Psoas muscle (tissue), 8 donors: ENCODE data around the gene VPS37C. TPM values are rescaled to one million over a fixed set of nuclear protein-coding genes. Genes with fewer than 3 reads are reported as not detected.

Source experiments
- ATAC-seq, 4 donors: fragments of 200-7000 bp; cut with Tn5 transposase; one replicate each; pipeline ENCODE4 v1.9.1; 2020; ENCODE audit warnings: moderate library complexity in 3 of 4, mild to moderate bottlenecking in 2 of 4
- DNase-seq, 2 donors: peaks; one replicate each; pipeline ENCODE4 v3.0.0-alpha.2; 2020
- H3K27ac ChIP-seq: fragments of 200-600 bp; one replicate; pipeline ENCODE4 v1.8.0; 2022
- H3K27me3 ChIP-seq, 3 donors: fragments of 200-600 bp in 1 of 3; one replicate each; pipeline versions ENCODE4 v1.6.1 to v1.8.0; 2013 to 2022; ENCODE audit warnings: low read length in 2 of 3, mild to moderate bottlenecking in 2 of 3, moderate library complexity in 1 of 3; ENCODE audit not compliant: insufficient read depth in 3 of 3
- H3K36me3 ChIP-seq, 2 donors: fragments of 200-600 bp in 1 of 2; one replicate each; pipeline versions ENCODE4 v1.6.1 to v1.8.0; 2013 to 2022; ENCODE audit warnings: low read depth in 1 of 2, mild to moderate bottlenecking in 1 of 2, moderate library complexity in 1 of 2; ENCODE audit not compliant: insufficient read depth in 1 of 2
- H3K4me1 ChIP-seq: fragments of 200-600 bp; one replicate; pipeline ENCODE4 v1.8.0; 2022
- H3K4me3 ChIP-seq: fragments of 200-600 bp; one replicate; pipeline ENCODE4 v1.8.0; 2022; ENCODE audit warnings: mild to moderate bottlenecking
- H3K9me3 ChIP-seq: fragments of 200-600 bp; one replicate; pipeline ENCODE4 v1.8.0; 2022
- WGBS, 3 donors: extraction: QIAGEN DNeasy Blood & Tissue Kit; methylation state at CpG; one replicate each; pipeline versions ENCODE4 v1.1.6 to v1.1.7; 2013; 5-methylcytosine and 5-hydroxymethylcytosine counted together
- intact Hi-C, 2 donors: fragments of 100-400 bp; cut with DNase I; formaldehyde crosslinking; loops; one replicate each; pipeline versions ENCODE4 v1.11.0 to v1.14.2; 2022
- polyA plus RNA-seq, 3 donors: library from polyadenylated mRNA; stranded (reverse); fragments of 200-250 nt; gene quantifications; one replicate each; pipeline ENCODE4 v1.2.3, GENCODE V29; 2013
- total RNA-seq, 4 donors: library from RNA; stranded (reverse); fragmentation: NEBNext Ultra II Directional in 2 of 4; extraction: Animal tissue kit (Norgen Biotek cat#: 25700) in 2 of 4; gene quantifications; one replicate each; pipeline versions ENCODE4 v1.2.1 to v1.2.4, GENCODE V29; 2021 to 2023
- TF ChIP-seq, protein P1 (sequence below): fragments of 200-600 bp; IDR thresholded peaks from one replicate; pipeline ENCODE4 v1.8.0; 2022; ENCODE audit warnings: antibody characterized with exemption
- donor health status: healthy with polysubstance abuse.
- donor health status: DM: no; HTN: no; CAD: no; lungs with moderate emphysema.
- donor health status: Bipolar disorder and iron deficiency.
- donor health status: healthy.
- donor health status: DM: yes; HTN: yes; CAD: no.
- donor health status: DM: no; HTN: no; CAD: no.
- donor health status: DM: no; HTN: no; CAD: no.
- donor health status: DM: yes; HTN: yes; CAD: no.

The VPS37C gene
- total and polyA plus RNA-seq, 7 donors: 16.9 to 39.8 (median 25.6) TPM

DNA sequence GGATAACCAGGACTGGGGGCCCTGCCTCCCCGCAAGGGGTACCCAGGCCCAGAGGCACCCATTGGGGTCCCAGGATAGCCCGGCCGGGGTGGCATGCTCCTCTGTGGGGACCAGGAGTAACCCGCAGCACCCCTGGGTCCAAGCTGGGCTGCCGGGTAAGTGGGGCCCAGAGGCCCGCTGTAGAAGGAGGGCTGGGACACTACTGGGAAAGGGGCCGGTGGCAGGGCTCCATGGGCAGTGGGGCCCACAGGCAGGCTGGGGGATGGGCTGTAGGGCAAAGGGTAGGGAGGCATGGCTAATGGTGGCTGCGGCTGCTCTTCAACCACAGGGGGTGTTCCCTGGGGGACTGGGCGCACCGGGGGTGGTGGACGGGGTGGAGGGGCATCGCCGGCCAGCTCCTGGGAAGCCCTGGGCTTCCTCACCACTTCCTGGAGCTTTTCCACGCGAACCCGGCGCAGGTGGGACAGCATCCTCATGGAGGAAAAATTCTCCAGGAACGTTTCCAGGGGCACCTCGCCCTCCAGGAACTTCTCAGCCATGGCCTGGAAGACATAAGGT lies 29.1 kb downstream of the VPS37C start:
- Histone ChIP-seq H3K4me1 (peaks cover 8% of the 10 kb centered on the region), H3K27ac (no peak overlapping the region), H3K9me3 (no peaks in the 10 kb centered on the region), H3K36me3 (peaks cover 0 to 29% of the 10 kb centered on the region in 2 donors), H3K27me3 (no peaks in the 10 kb centered on the region), H3K4me3 (no peak overlapping the region)
- WGBS, 3 donors: 91 to 92% (median 92%) methylated on average over 18 to 19 of the region's 19 CpGs
- TF ChIP-seq, protein P1, sequence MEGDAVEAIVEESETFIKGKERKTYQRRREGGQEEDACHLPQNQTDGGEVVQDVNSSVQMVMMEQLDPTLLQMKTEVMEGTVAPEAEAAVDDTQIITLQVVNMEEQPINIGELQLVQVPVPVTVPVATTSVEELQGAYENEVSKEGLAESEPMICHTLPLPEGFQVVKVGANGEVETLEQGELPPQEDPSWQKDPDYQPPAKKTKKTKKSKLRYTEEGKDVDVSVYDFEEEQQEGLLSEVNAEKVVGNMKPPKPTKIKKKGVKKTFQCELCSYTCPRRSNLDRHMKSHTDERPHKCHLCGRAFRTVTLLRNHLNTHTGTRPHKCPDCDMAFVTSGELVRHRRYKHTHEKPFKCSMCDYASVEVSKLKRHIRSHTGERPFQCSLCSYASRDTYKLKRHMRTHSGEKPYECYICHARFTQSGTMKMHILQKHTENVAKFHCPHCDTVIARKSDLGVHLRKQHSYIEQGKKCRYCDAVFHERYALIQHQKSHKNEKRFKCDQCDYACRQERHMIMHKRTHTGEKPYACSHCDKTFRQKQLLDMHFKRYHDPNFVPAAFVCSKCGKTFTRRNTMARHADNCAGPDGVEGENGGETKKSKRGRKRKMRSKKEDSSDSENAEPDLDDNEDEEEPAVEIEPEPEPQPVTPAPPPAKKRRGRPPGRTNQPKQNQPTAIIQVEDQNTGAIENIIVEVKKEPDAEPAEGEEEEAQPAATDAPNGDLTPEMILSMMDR: no peak
- DNase-seq (no peak), ATAC-seq (no peak)
- intact Hi-C loops: loop anchor here (5.0 to 10.0 kb wide), 2 partner anchors 215 to 297 kb away; no protein-coding TSS in a partner anchor

DNA sequence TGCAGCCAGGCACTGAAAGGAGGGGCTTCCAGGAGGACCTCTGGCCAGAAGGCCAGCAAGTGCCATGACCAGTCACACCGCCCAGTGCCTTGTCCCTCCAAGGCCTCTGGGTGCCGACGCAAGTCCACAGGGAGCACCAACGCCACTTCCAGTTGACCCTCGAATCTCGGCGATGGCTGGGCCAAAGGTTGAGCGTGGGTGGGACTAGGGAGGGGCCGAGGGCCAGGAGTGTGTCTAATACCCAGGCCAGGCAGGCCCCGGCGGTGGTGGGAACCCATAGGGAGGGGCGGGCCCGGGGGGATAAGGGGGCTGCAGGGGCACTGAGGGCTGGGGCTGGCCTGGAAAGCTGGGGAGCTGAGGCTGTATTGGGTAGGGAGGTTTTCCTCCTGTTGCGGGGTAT lies 29.6 kb downstream of the VPS37C start:
- intact Hi-C loops: loop anchor here (5.0 to 10.0 kb wide), 2 partner anchors 214 to 297 kb away; no protein-coding TSS in a partner anchor
- TF ChIP-seq, protein P1: no peak
- H3K4me3 ChIP-seq: no peak overlapping the region
- H3K36me3 ChIP-seq: peaks cover 0 to 24% of the 10 kb centered on the region in 2 donors
- no peaks in the 10 kb centered on the region for H3K9me3 ChIP-seq
- no peaks in the 10 kb centered on the region for H3K27me3 ChIP-seq
- DNase-seq (no peak), ATAC-seq (no peak)
- 61 to 79% (median 64%) methylated on average over 14 of the region's 14 CpGs for WGBS, 3 donors
- peaks cover 8% of the 10 kb centered on the region for H3K4me1 ChIP-seq
- H3K27ac ChIP-seq: no peak overlapping the region

DNA sequence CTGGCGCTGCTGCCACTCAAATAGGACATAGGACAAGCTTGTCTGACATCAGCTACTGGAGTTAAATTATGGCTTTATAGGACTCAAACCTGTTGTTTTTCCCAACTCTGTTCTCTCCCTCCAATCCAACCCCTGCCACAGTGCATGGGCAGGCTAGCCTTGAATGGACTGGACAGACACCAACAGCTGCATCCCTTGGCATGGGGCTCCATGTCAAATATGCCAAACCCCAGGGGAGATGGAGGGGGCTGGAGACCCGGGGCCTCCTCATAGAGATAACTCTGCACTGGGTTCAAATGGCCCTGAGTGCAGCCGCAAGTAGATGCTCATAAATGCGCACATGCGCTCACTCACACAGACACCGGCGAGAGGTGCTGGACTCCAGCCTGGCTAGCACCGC lies 30.0 kb downstream of the VPS37C start:
- peaks cover 0 to 24% of the 10 kb centered on the region in 2 donors for H3K36me3 ChIP-seq
- DNase-seq (no peak), ATAC-seq (no peak)
- TF ChIP-seq, protein P1: no peak
- peaks cover 8% of the 10 kb centered on the region for H3K4me1 ChIP-seq
- no peak overlapping the region for H3K27ac ChIP-seq
- no peaks in the 10 kb centered on the region for H3K9me3 ChIP-seq
- no peaks in the 10 kb centered on the region for H3K27me3 ChIP-seq
- 71 to 84% (median 76%) methylated on average over 8 of the region's 8 CpGs for WGBS, 3 donors
- H3K4me3 ChIP-seq: no peak overlapping the region
- intact Hi-C loops: loop anchor here (5.0 to 10.0 kb wide), 2 partner anchors 214 to 296 kb away; no protein-coding TSS in a partner anchor

DNA sequence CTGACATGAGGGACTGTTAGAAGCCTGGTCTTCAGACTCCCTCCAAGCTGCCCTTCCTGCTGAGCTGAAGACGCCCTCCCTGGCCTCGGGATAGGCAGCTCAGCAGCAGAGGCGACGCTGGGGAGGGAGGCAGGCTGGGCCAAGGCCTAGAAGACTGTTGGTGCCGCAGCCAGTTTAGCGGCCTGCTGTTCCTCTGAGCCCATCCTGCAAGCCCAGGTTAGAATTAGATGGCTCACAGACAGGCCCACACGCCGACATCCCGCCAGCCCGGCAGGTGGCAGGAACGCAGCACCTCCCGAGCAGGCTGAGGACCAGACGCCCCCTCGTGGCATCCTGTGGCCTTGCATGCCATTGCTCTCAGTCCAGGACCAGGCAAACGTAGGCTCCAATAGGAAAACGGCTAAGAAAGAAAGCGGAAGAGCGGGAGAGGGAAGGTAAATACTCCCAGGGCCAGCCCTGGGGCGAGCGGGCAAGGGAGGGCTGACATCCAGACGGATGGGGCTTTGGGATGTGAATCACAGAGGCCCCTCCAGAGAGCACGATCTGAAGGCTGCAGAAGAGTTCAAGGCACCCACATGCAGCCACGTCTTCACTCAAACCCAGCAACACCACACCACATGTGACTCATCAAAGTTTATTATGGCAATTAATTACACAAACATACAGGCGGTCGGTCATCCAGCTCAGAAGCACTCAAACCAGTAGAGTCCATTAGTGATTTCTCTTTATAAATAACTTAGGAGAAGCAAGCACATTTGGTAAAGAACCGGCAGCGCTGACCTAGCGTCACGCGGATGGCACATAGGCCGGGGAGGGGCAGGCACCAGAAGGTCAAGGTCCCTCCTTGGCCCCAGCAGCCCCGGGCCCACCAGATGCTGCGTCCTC lies 31.3 kb downstream of the VPS37C start:
- H3K9me3 ChIP-seq: no peaks in the 10 kb centered on the region
- DNase-seq (peak; percentile 81 to 90), ATAC-seq (peak; percentile 78 to 88 (median 86))
- no peak overlapping the region for H3K27ac ChIP-seq
- H3K27me3 ChIP-seq: no peaks in the 10 kb centered on the region
- 40 to 46% (median 41%) methylated on average over 33 of the region's 33 CpGs for WGBS, 3 donors
- H3K4me1 ChIP-seq: peaks cover under 1% of the 10 kb centered on the region
- TF ChIP-seq, protein P1: peak; percentile 97
- peaks cover 0 to 24% of the 10 kb centered on the region in 2 donors for H3K36me3 ChIP-seq
- intact Hi-C loops: loop anchor here (1.0 to 10.0 kb wide), 4 partner anchors 57 to 295 kb away; no protein-coding TSS in a partner anchor
- no peak overlapping the region for H3K4me3 ChIP-seq
